GM12801 (cell line): ENCODE data around the gene AUTS2.

Source experiments
- CTCF ChIP-seq: IDR thresholded peaks from one replicate; pipeline ENCODE4 v1.5.1; 2011; ENCODE audit warnings: control low read depth; ENCODE audit not compliant: insufficient read length; ENCODE audit errors: extremely low read depth

The AUTS2 gene

GRCh38 chr7:70134029-70134770, 535.9 kb downstream of the AUTS2 start:
- TF ChIP-seq CTCF = no peak

- TF ChIP-seq CTCF = no peak
Observed at GRCh38 chr7:70135656-70136055, 537.4 kb downstream of the AUTS2 start.

GRCh38 chr7:70137126-70137525, 538.9 kb downstream of the AUTS2 start:
- TF ChIP-seq CTCF = no peak

GRCh38 chr7:70142247-70142932, 544.1 kb downstream of the AUTS2 start:
- no peak for TF ChIP-seq CTCF

GRCh38 chr7:70143075-70144044, 545.1 kb downstream of the AUTS2 start:
- no peak for TF ChIP-seq CTCF

GRCh38 chr7:70148997-70149396, 550.7 kb downstream of the AUTS2 start:
- TF ChIP-seq CTCF = no peak

- no peak for TF ChIP-seq CTCF
Observed at GRCh38 chr7:70152313-70152712, 554.0 kb downstream of the AUTS2 start.
